DMS153 treated with DMSO at 0.1 percent for 48 hours (cell line): ENCODE measurements around the gene SIM1.

Source experiments
- DNase-seq: peaks from one replicate; lab custom pipeline; 2025; ENCODE audit not compliant: unreplicated experiment; lab: John Stamatoyannopoulos, UW

Gene SIM1

DNA sequence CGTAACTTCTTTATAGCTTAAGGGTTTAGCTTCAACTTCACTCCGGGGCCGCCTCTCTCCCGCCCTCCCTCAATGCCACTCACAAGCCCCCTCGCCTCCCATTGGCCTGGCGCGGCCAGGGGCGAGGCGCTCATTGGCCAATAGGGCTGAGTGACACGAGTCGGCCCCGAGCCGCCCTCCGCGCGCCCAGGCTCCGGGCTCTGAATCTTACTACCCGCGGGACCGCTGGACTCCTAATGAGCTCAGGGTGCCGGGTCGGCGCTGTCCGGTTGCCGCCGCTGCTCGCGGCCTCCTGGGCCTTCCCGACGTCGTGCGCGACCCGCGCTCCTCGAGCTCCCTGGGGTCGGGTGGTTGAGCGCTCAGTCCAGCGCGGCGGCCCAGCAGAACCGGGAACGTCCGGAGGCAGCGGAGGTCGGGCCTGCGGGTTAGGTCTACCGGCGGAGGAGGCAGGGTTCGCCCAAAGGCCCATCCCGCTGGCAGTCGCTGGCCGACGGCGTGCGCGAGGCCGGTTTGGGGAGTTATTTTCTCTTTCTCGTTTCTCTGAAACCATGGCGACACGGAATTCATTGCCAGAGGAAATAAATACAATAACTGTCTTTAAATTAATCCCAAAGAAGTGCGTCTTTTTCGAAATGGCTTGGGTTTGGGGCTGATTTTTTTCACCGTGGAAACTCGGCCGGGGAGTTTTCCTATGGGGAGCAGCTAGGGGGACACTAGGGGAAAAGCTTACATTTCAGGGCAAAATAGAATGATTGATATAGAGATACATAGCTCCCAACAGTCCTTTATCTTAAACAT is at the start of gene SIM1:
Gene SIM1, minus strand, starts transcription at position 19 of the 798 bp plus-strand sequence. CDS start 1,453 bp downstream, outside the sequence.
- peak; percentile 35 for DNase-seq

- no peak for DNase-seq
These were observed 47.6 kb upstream of the SIM1 start for GRCh38 chr6:100512203-100512862.

- no peak for DNase-seq
These were observed 44.4 kb upstream of the SIM1 start for GRCh38 chr6:100509101-100509500.

DNA sequence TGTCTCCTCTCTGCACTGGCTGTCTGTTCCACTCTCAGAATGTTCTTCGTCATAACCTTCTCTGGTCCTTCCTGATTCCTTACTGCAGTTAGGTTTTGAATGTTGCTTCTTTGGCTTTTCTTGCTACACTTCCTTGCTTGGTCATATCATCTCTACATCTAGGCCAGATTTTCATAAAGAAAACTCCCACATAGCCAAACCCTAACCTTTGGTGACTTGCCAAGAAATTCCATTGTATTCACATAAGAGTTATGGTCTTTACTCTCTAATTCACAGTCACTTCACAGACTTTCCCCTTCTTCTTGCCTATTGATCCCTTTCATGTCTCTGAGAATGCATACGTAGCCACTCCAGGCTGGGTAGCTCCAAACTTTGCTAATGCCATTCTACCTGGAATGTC is 41.9 kb upstream of the SIM1 start:
- DNase-seq, result no peak

GRCh38 chr6:100504786-100505737 is 40.3 kb upstream of the SIM1 start:
- DNase-seq, result no peak

GRCh38 chr6:100503043-100503705 is 38.5 kb upstream of the SIM1 start:
- no peak for DNase-seq

- no peak for DNase-seq
These were observed 28.6 kb upstream of the SIM1 start for GRCh38 chr6:100493206-100493888.

GRCh38 chr6:100491952-100492670 is 27.4 kb upstream of the SIM1 start:
- no peak for DNase-seq

GRCh38 chr6:100490065-100490464 is 25.3 kb upstream of the SIM1 start:
- DNase-seq, result no peak

GRCh38 chr6:100488244-100488643 is 23.5 kb upstream of the SIM1 start:
- DNase-seq, result no peak

DNA sequence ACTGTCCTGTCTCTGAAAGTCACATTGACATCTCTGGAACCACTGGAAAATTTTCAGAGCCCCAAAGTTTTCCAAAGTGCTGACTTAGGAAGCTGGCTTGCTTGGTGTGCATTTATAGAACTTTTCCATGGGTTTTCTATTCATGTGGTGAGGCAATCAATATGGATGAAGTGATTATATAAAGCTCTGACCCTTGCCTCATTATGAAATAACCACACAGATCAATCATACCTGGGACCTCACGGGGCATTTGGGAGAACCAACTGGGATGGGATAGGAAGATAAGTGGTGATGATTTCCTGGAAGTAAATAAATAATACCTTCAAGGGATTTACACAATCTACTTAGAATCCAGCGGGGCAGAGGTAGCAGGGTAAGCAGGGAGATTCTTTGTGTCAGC is 22.9 kb upstream of the SIM1 start:
- DNase-seq, result no peak

DNA sequence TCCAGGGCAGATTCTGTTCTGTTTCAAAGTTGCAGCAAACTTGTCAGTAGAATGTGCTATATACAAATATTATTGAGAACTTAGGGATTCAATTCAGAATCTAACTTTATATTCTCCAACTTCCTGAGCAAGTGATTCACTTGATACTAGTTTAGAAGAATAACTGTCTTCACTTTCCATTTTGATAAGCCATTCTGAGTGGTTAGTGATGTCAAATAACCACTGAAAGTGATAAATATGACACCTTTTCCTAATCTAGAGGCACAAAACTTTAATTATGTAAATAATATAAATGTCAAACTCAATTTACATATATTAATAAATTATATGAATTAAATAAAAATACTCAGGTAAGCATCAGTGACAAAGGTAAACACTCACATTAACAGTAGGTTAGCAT is 20.5 kb upstream of the SIM1 start:
- no peak for DNase-seq

DNA sequence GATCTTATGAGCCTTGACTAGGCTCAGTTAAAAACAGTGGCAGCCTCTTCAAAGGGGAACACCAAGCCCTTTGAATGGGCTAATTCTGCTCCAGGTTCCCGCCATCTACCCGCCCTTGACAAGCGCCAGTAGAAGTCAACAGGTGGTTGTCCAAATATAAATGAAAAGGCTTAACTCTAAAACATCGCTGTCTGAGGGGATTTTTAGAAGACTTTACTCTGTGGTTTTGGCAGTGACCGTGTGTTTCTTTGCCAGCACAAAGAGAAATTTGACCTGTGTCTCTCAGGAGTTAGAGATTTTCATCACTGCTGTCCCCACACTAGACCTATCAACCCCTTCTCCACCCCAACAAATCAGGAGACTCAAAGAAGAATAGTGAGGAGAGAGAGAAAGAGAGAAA is 19.8 kb upstream of the SIM1 start:
- DNase-seq, result no peak

GRCh38 chr6:100482698-100483097 is 18.0 kb upstream of the SIM1 start:
- peak; percentile 50 for DNase-seq

DNA sequence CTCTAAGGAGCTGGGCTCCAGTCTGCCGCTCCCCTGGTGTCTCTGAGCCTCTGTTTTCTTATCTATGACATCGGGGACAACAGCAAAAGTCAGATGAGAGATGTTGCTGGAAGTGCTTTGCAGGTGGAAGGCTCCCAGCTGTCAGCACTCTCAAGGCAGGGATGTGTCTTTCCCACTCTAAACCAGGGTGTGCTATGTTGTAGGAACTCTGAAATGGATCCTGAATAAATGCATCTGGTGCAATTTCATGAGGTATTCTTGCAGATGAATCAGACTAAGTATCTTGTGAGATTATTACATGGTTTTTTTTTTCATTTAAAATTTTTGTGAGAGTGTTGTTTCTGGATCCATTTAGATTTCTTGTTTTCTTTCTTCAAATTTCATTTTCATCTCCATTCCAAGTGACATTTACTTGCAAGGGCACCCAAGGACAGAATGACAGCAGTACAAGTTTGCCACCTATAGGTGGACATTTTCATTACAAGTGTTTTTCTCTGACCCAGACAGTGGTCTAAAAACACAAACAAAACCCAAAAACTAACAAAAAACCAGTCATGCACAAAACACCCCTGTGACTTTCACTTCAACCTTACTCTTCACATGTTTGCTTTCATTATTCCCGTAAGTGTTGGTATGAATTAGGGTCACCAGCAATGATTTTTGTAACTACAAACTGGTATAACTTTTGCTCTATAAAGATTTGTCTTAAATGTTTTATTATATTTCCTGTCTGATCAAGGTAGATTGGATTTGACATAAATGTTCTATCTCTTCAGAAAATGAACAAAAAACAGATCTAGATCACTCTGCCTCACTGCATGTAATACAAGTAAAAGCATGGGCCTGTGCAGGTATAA is 14.7 kb upstream of the SIM1 start:
- DNase-seq, result no peak

DNA sequence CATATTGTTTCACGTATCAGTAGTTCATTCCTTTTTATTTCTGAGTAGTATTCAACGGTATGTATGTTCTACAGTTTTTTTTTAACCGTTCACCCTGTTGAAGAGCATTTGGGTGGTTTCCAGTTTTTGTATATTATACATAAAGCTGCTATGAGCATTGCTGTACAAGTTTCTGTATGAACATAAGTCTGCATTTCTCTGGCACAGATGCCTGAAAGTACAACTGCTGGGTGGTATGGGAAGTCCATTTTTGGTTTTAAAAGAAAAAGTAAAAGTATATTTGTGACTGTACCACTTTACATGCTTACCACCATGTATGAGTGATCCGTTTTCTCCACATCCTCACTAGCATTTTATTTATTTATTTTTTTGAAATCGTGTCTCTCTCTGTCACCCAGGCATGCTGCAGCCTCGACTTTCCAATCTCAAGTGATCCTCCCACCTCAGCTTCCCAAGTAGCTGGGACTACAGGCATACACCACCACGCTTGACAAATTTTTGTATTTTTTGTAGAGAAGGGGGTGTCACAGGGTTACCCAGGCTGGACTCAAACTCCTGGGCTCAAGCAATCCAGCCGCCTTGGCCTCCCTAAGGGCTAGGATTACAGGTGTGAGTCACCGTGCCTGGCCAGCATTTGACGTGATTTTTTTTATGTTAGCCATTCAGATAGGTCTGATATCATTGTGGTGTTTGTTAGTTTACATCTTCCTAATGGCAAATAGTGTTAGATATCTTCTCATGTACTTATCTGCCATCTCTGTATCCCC is 11.0 kb upstream of the SIM1 start:
- DNase-seq, result no peak

- no peak for DNase-seq
These were observed 8.5 kb upstream of the SIM1 start for GRCh38 chr6:100473182-100473581.

GRCh38 chr6:100472674-100473073 is 8.0 kb upstream of the SIM1 start:
- DNase-seq, result no peak
